ENCODE results near the gene VRK3.
A peak's percentile ranks its signal among the peaks of the same experiment; 100 is the strongest.

VRK3 gene

DNA sequence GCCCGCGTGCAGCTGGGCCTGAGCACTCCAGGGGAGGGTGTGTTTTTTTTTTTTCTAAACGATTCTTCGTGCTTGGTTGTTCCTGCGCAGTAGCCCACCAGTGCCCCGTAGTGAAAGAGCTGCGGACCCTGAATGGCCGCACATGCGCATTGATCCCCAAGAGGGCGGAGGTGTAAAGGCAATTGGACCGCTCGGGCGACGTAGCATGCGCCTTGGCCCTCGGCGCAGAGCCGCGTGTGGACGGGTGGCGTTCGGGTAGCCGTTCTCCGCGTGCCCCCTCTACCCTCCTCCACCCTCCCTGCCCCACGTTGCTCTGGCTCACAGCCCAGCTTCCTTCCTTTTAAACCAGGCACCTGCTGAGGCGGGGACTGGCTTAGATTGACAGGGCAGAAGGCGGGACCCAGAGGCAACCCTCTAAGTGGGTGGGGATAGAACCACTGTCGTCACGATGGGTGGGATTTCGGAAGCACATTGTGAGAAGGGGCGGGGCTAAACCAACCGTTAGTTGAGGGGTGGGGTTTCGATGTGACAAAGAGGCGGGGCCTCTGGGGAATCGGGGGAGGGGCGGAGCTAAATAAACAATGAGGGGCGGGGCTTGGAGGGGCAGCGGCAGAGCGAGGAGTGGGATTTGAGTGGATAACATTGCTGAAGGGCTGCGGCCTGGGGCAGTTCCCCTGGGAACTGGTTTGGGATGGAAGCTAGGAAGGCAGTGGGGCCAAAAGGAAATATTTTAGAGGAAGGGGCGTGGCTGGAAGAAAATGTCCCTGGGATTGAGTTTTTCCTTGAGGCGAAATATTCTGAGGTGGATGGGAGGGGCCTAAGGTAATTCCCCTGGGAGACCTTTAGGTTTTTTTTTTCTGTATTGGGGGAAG lies 95.3 kb downstream of the VRK3 start:
- DNase-seq (ENCODE audit: low spot score): peak; percentile 96

DNA sequence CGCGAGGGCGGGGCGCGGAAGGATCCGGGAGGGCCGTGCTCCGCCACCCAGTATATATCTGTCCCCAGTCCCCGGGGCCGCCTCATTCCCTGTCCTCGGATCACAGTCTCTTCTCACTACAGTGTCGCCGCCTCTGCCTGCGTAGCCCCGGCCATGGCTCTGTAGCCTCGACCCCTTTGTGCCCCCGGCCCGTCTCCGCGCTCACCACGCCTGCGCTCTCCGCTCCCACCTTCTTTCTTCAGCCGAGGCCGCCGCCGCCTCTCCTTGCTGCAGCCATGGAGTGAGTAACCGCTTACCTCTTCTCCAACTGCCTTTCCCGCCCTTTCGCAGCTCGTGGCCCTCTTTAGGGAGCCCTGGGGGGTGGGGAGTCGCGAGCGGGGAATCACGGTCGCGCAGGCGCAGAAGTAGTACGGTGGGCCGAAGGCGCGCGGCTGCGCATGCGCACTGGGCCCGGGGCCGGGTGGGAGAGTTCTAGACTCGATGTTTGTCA lies 96.0 kb downstream of the VRK3 start, which contains the start of the genes ATF5 and NUP62:
Gene ATF5 (plus strand): TSS at position 85 of the 490 bp plus-strand sequence. CDS start 1,646 bp downstream, outside the sequence.
Gene NUP62 (minus strand): TSS at position 384 of the 490 bp plus-strand sequence. CDS start 19,697 bp downstream, outside the sequence.
- peak; percentile 100 for DNase-seq (ENCODE audit: low spot score)

DNA sequence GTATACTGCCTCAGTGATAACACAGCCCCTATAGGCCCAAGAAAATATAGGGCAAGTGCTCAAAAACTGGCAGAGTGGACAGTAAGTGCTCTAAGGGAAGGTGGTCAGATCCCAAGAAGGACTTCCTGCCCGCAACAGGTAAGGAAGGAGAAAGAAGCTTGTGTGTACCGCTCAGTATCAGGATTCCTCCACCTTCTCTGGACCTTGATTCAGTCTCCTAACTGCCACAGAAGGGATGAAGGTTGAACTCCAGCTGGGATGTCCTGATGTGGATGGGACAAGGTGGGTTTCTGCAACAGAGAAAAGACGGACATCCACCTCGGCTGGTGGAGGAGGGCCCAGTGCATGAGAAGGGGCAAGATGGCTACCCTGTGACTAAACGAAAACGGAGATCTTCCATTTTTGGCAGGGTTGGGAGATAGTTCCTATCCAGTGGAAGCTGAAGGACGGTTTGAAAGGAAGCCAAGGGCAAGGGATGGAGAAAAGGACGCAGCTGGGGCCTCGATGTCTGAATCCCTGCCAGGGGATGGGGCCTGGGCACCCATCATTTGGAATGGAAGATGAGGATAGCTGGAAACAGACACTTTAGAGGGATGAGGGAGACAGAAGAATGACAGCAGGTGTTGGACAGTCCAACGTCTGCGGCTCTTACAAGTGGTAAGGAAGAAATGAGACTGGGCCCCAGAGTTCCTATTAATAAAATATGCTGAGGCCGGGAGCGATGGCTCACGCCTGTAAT lies 97.5 kb downstream of the VRK3 start:
- DNase-seq (ENCODE audit: low spot score): no peak

DNA sequence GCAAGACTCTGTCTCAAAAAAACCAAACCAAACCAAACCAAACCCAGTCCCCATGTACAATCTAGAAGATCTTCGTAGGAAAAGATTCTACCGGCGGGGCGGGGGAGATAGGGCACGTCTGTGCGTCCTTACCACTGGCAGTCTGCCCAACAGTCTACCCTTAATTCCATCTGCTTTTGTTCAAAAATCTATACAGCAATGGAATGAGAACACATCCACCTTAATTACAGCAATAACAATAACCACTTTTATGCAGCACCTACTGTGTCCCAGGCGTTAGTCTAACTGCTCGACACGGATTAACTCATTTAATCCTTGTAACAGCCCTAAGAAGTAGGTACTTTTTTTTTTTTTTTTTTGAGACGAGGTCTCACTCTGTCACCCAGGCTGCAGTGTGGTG lies 98.7 kb downstream of the VRK3 start:
- DNase-seq (ENCODE audit: low spot score): no peak

Measured in AG08395 (cell line).